ENCODE results near the gene SLCO2A1.

Gene SLCO2A1

GRCh38 chr3:134035836-134036235 lies 6.1 kb upstream of the SLCO2A1 start:
- ChIA-PET POLR2A (no interaction called here), CTCF (no interaction called here)
- DNase-seq (ENCODE audit: extremely low spot score), result no peak
- TF ChIP-seq SUZ12 (IDR thresholded peaks at IDR 0.05), result no peak
- TF ChIP-seq LEF1 (IDR thresholded peaks at IDR 0.05; ENCODE audit: borderline replicate concordance), result no peak
- no peak for TF ChIP-seq CTBP1 (IDR thresholded peaks at IDR 0.05; ENCODE audit: borderline replicate concordance)
- TF ChIP-seq BHLHE40 (IDR thresholded peaks at IDR 0.05; ENCODE audit: borderline replicate concordance), result no peak
- TF ChIP-seq PKNOX1 (IDR thresholded peaks at IDR 0.05), result no peak
- TF ChIP-seq ARNT (IDR thresholded peaks at IDR 0.05), result no peak
- TF ChIP-seq ELF4 (IDR thresholded peaks at IDR 0.05), result no peak
- TF ChIP-seq HDGF (IDR thresholded peaks at IDR 0.05; ENCODE audit: borderline replicate concordance), result no peak
- TF ChIP-seq FOXA1 (IDR thresholded peaks at IDR 0.05), result no peak
- TF ChIP-seq SP1 (IDR thresholded peaks at IDR 0.05), result no peak
- no peak for TF ChIP-seq FOXM1 (IDR thresholded peaks at IDR 0.05; ENCODE audit: borderline replicate concordance)
- TF ChIP-seq ZNF384 (IDR thresholded peaks at IDR 0.05), result no peak
- no peak for TF ChIP-seq TARDBP (IDR thresholded peaks at IDR 0.05)
- no peak for TF ChIP-seq NFRKB (IDR thresholded peaks at IDR 0.05)
- no peak for TF ChIP-seq FOXK2 (IDR thresholded peaks at IDR 0.05)
- TF ChIP-seq L3MBTL2 (conservative IDR thresholded peaks at IDR 0.05), result no peak

- no peak for DNase-seq (ENCODE audit: extremely low spot score)
- POLR2A ChIA-PET, result no interaction called here
- TF ChIP-seq FOXK2 (IDR thresholded peaks at IDR 0.05) (no peak), CTBP1 (IDR thresholded peaks at IDR 0.05; ENCODE audit: borderline replicate concordance) (no peak), HDGF (IDR thresholded peaks at IDR 0.05; ENCODE audit: borderline replicate concordance) (no peak), NFRKB (IDR thresholded peaks at IDR 0.05) (no peak), L3MBTL2 (conservative IDR thresholded peaks at IDR 0.05) (no peak), SP1 (IDR thresholded peaks at IDR 0.05) (no peak), TARDBP (IDR thresholded peaks at IDR 0.05) (no peak), LEF1 (IDR thresholded peaks at IDR 0.05; ENCODE audit: borderline replicate concordance) (no peak), FOXM1 (IDR thresholded peaks at IDR 0.05; ENCODE audit: borderline replicate concordance) (no peak), PKNOX1 (IDR thresholded peaks at IDR 0.05) (no peak), ARNT (IDR thresholded peaks at IDR 0.05) (no peak), SUZ12 (IDR thresholded peaks at IDR 0.05) (no peak), BHLHE40 (IDR thresholded peaks at IDR 0.05; ENCODE audit: borderline replicate concordance) (no peak), FOXA1 (IDR thresholded peaks at IDR 0.05) (no peak), ELF4 (IDR thresholded peaks at IDR 0.05) (no peak), ZNF384 (IDR thresholded peaks at IDR 0.05) (no peak)
- CTCF ChIA-PET, result no interaction called here
Observed at GRCh38 chr3:134034005-134034785, 4.5 kb upstream of the SLCO2A1 start.

GRCh38 chr3:134033315-134033996 lies 3.7 kb upstream of the SLCO2A1 start:
- ChIA-PET CTCF (no interaction called here), POLR2A (no interaction called here)
- TF ChIP-seq TARDBP (IDR thresholded peaks at IDR 0.05) (no peak), FOXA1 (IDR thresholded peaks at IDR 0.05) (no peak), FOXK2 (IDR thresholded peaks at IDR 0.05) (no peak), L3MBTL2 (conservative IDR thresholded peaks at IDR 0.05) (no peak), BHLHE40 (IDR thresholded peaks at IDR 0.05; ENCODE audit: borderline replicate concordance) (no peak), PKNOX1 (IDR thresholded peaks at IDR 0.05) (no peak), HDGF (IDR thresholded peaks at IDR 0.05; ENCODE audit: borderline replicate concordance) (no peak), ZNF384 (IDR thresholded peaks at IDR 0.05) (no peak), SUZ12 (IDR thresholded peaks at IDR 0.05) (no peak), CTBP1 (IDR thresholded peaks at IDR 0.05; ENCODE audit: borderline replicate concordance) (no peak), NFRKB (IDR thresholded peaks at IDR 0.05) (no peak), ELF4 (IDR thresholded peaks at IDR 0.05) (no peak), ARNT (IDR thresholded peaks at IDR 0.05) (no peak), FOXM1 (IDR thresholded peaks at IDR 0.05; ENCODE audit: borderline replicate concordance) (no peak)
- no peak for DNase-seq (ENCODE audit: extremely low spot score)

- POLR2A ChIA-PET, result no interaction called here
- no peak for DNase-seq (ENCODE audit: extremely low spot score)
- TF ChIP-seq FOXM1 (IDR thresholded peaks at IDR 0.05; ENCODE audit: borderline replicate concordance), result no peak
- no peak for TF ChIP-seq SUZ12 (IDR thresholded peaks at IDR 0.05)
- TF ChIP-seq ELF4 (IDR thresholded peaks at IDR 0.05), result no peak
- TF ChIP-seq BHLHE40 (IDR thresholded peaks at IDR 0.05; ENCODE audit: borderline replicate concordance), result no peak
- no peak for TF ChIP-seq PKNOX1 (IDR thresholded peaks at IDR 0.05)
- TF ChIP-seq CTBP1 (IDR thresholded peaks at IDR 0.05; ENCODE audit: borderline replicate concordance), result no peak
- no peak for TF ChIP-seq ZNF384 (IDR thresholded peaks at IDR 0.05)
- no peak for TF ChIP-seq LEF1 (IDR thresholded peaks at IDR 0.05; ENCODE audit: borderline replicate concordance)
- no peak for TF ChIP-seq FOXK2 (IDR thresholded peaks at IDR 0.05)
- TF ChIP-seq NFRKB (IDR thresholded peaks at IDR 0.05), result no peak
- no peak for TF ChIP-seq ARNT (IDR thresholded peaks at IDR 0.05)
- CTCF ChIA-PET, result no interaction called here
Observed at GRCh38 chr3:134031348-134031915, 1.7 kb upstream of the SLCO2A1 start.

Data from HEK293T (cell line).